Activated naive CD4-positive, alpha-beta T cell treated with anti-CD3 and anti-CD28 coated beads, Interleukin-2, amount 10 ng/mL, durations not matched to agents 7 days and 5 days (primary cell): ENCODE measurements around the gene AMIGO3.
"Not testable (repeated sequence)": the region's sequence is repeated elsewhere in the genome, so short reads cannot be mapped to it uniquely, and the experiment has no call there.

Source experiments
- CTCF ChIA-PET: fragments of 350-600 bp; sonication (Branson Sonifier 250); formaldehyde crosslinking; loops from one replicate; lab custom pipeline; 2021; ENCODE audit warnings: antibody characterized with exemption; lab: Charles Lee
- DNase-seq: peaks from one replicate; pipeline ENCODE4 v3.0.0-alpha.2; 2020
- H3K27ac Mint-ChIP-seq: one replicate; pipeline ENCODE4 v1.8.0; 2021; ENCODE audit warnings: mild to moderate bottlenecking, moderate library complexity, mixed read lengths
- H3K27me3 Mint-ChIP-seq: one replicate; pipeline ENCODE4 v1.8.0; 2021; ENCODE audit warnings: mild to moderate bottlenecking, mixed read lengths
- H3K36me3 Mint-ChIP-seq: one replicate; pipeline ENCODE4 v1.8.0; 2021; ENCODE audit warnings: mixed read lengths
- H3K4me1 Mint-ChIP-seq: one replicate; pipeline ENCODE4 v1.8.0; 2021; ENCODE audit warnings: mixed read lengths
- H3K4me3 Mint-ChIP-seq: one replicate; pipeline ENCODE4 v1.8.0; 2021; ENCODE audit warnings: mild to moderate bottlenecking, moderate library complexity, mixed read lengths
- H3K9me3 Mint-ChIP-seq: one replicate; pipeline ENCODE4 v1.8.0; 2021; ENCODE audit warnings: mixed read lengths

AMIGO3 gene

GRCh38 chr3:49719214-49719884 is at the start of gene AMIGO3:
Gene AMIGO3 (minus strand): TSS chr3:49719684. CDS start chr3:49719465, 219 bp downstream.
- no peaks in the 10 kb centered on the region for H3K9me3 Mint-ChIP-seq
- H3K4me3 Mint-ChIP-seq = peak within 1 kb of the TSS; percentile 72
- CTCF ChIA-PET = interaction anchor here (0.6 to 2.5 kb wide), 9 partner anchors 8 to 186 kb away, joined by 3 to 9 read pairs (median 4); partner anchors contain the start of gene INKA1
- peaks cover 44% of the 10 kb centered on the region for H3K4me1 Mint-ChIP-seq
- peaks cover 11% of the 10 kb centered on the region for H3K27me3 Mint-ChIP-seq
- peak within 1 kb of the TSS; percentile 84 for H3K27ac Mint-ChIP-seq
- peak; percentile 96 for DNase-seq
- peaks cover 21% of the 10 kb centered on the region for H3K36me3 Mint-ChIP-seq

GRCh38 chr3:49763981-49764380 is 44.5 kb upstream of the AMIGO3 start:
- no peak overlapping the region for H3K27ac Mint-ChIP-seq
- no peaks in the 10 kb centered on the region for H3K9me3 Mint-ChIP-seq
- H3K27me3 Mint-ChIP-seq = no peaks in the 10 kb centered on the region
- no peaks in the 10 kb centered on the region for H3K4me1 Mint-ChIP-seq
- no peak overlapping the region for H3K4me3 Mint-ChIP-seq
- no peak for DNase-seq
- H3K36me3 Mint-ChIP-seq = peaks cover 9% of the 10 kb centered on the region
- CTCF ChIA-PET = no interaction called here

GRCh38 chr3:49761661-49762060 is 42.2 kb upstream of the AMIGO3 start:
- Mint-ChIP-seq H3K36me3 (peaks cover 6% of the 10 kb centered on the region), H3K27ac (no peak overlapping the region), H3K4me3 (no peak overlapping the region), H3K27me3 (no peaks in the 10 kb centered on the region), H3K9me3 (no peaks in the 10 kb centered on the region), H3K4me1 (no peaks in the 10 kb centered on the region)
- DNase-seq = no peak
- CTCF ChIA-PET = no interaction called here

- CTCF ChIA-PET = no interaction called here
- Mint-ChIP-seq H3K36me3 (peaks cover 7% of the 10 kb centered on the region), H3K27me3 (no peaks in the 10 kb centered on the region), H3K4me3 (no peak overlapping the region), H3K27ac (no peak overlapping the region), H3K9me3 (no peaks in the 10 kb centered on the region), H3K4me1 (no peaks in the 10 kb centered on the region)
- DNase-seq = no peak
Observed at GRCh38 chr3:49759226-49759625, 39.7 kb upstream of the AMIGO3 start.

- no peaks in the 10 kb centered on the region for H3K9me3 Mint-ChIP-seq
- no peak overlapping the region for H3K27ac Mint-ChIP-seq
- CTCF ChIA-PET = no interaction called here
- no peak for DNase-seq
- H3K4me1 Mint-ChIP-seq = no peaks in the 10 kb centered on the region
- no peaks in the 10 kb centered on the region for H3K27me3 Mint-ChIP-seq
- H3K4me3 Mint-ChIP-seq = no peak overlapping the region
- H3K36me3 Mint-ChIP-seq = peaks cover 9% of the 10 kb centered on the region
Observed at GRCh38 chr3:49757197-49757596, 37.7 kb upstream of the AMIGO3 start.

GRCh38 chr3:49756036-49756435 is 36.6 kb upstream of the AMIGO3 start:
- H3K9me3 Mint-ChIP-seq = no peaks in the 10 kb centered on the region
- H3K4me3 Mint-ChIP-seq = no peak overlapping the region
- peaks cover 9% of the 10 kb centered on the region for H3K36me3 Mint-ChIP-seq
- no peaks in the 10 kb centered on the region for H3K4me1 Mint-ChIP-seq
- no peak for DNase-seq
- no peak overlapping the region for H3K27ac Mint-ChIP-seq
- CTCF ChIA-PET = no interaction called here
- no peaks in the 10 kb centered on the region for H3K27me3 Mint-ChIP-seq

GRCh38 chr3:49754536-49754935 is 35.1 kb upstream of the AMIGO3 start:
- no peak for DNase-seq
- CTCF ChIA-PET = no interaction called here
- H3K4me3 Mint-ChIP-seq = no peak overlapping the region
- peaks cover 9% of the 10 kb centered on the region for H3K36me3 Mint-ChIP-seq
- no peaks in the 10 kb centered on the region for H3K4me1 Mint-ChIP-seq
- no peaks in the 10 kb centered on the region for H3K27me3 Mint-ChIP-seq
- H3K9me3 Mint-ChIP-seq = no peaks in the 10 kb centered on the region
- no peak overlapping the region for H3K27ac Mint-ChIP-seq

- Mint-ChIP-seq H3K9me3 (no peaks in the 10 kb centered on the region), H3K36me3 (peaks cover 21% of the 10 kb centered on the region), H3K4me1 (no peaks in the 10 kb centered on the region), H3K27me3 (no peaks in the 10 kb centered on the region), H3K4me3 (no peak overlapping the region), H3K27ac (no peak overlapping the region)
- CTCF ChIA-PET = interaction anchor here (0.7 kb wide), 1 partner anchor 594 kb away, joined by 3 read pairs; no protein-coding TSS in a partner anchor
- DNase-seq = no peak
Observed at GRCh38 chr3:49751501-49751900, 32.0 kb upstream of the AMIGO3 start.

- H3K4me1 Mint-ChIP-seq = no peaks in the 10 kb centered on the region
- no peak for DNase-seq
- peaks cover 17% of the 10 kb centered on the region for H3K36me3 Mint-ChIP-seq
- CTCF ChIA-PET = no interaction called here
- no peak overlapping the region for H3K4me3 Mint-ChIP-seq
- H3K9me3 Mint-ChIP-seq = no peaks in the 10 kb centered on the region
- H3K27ac Mint-ChIP-seq = no peak overlapping the region
- no peaks in the 10 kb centered on the region for H3K27me3 Mint-ChIP-seq
Observed at GRCh38 chr3:49750056-49750455, 30.6 kb upstream of the AMIGO3 start.

GRCh38 chr3:49748874-49749273 is 29.4 kb upstream of the AMIGO3 start:
- DNase-seq, CTCF ChIA-PET, H3K27ac Mint-ChIP-seq, H3K4me1 Mint-ChIP-seq, H3K4me3 Mint-ChIP-seq, H3K27me3 Mint-ChIP-seq, H3K9me3 Mint-ChIP-seq: not testable (repeated sequence)
- H3K36me3 Mint-ChIP-seq = peaks cover 19% of the 10 kb centered on the region

GRCh38 chr3:49747792-49748480 is 28.5 kb upstream of the AMIGO3 start:
- Mint-ChIP-seq H3K27ac (no peak overlapping the region), H3K36me3 (peaks cover 15% of the 10 kb centered on the region), H3K4me3 (no peak overlapping the region), H3K9me3 (no peaks in the 10 kb centered on the region), H3K4me1 (no peaks in the 10 kb centered on the region), H3K27me3 (no peaks in the 10 kb centered on the region)
- CTCF ChIA-PET = no interaction called here
- DNase-seq = no peak

- DNase-seq = no peak
- no peaks in the 10 kb centered on the region for H3K27me3 Mint-ChIP-seq
- H3K36me3 Mint-ChIP-seq = peaks cover 17% of the 10 kb centered on the region
- H3K4me3 Mint-ChIP-seq = no peak overlapping the region
- H3K27ac Mint-ChIP-seq = no peak overlapping the region
- no peaks in the 10 kb centered on the region for H3K4me1 Mint-ChIP-seq
- H3K9me3 Mint-ChIP-seq = no peaks in the 10 kb centered on the region
- CTCF ChIA-PET = no interaction called here
Observed at GRCh38 chr3:49745986-49746385, 26.5 kb upstream of the AMIGO3 start.

GRCh38 chr3:49740427-49740826 is 20.9 kb upstream of the AMIGO3 start:
- H3K36me3 Mint-ChIP-seq = peaks cover 30% of the 10 kb centered on the region
- H3K4me3 Mint-ChIP-seq = no peak overlapping the region
- CTCF ChIA-PET = no interaction called here
- no peaks in the 10 kb centered on the region for H3K27me3 Mint-ChIP-seq
- H3K4me1 Mint-ChIP-seq = peaks cover 6% of the 10 kb centered on the region
- DNase-seq = no peak
- no peaks in the 10 kb centered on the region for H3K9me3 Mint-ChIP-seq
- no peak overlapping the region for H3K27ac Mint-ChIP-seq

GRCh38 chr3:49738067-49738713 is 18.7 kb upstream of the AMIGO3 start:
- CTCF ChIA-PET = no interaction called here
- no peak overlapping the region for H3K4me3 Mint-ChIP-seq
- H3K36me3 Mint-ChIP-seq = peaks cover 33% of the 10 kb centered on the region
- H3K9me3 Mint-ChIP-seq = no peaks in the 10 kb centered on the region
- H3K4me1 Mint-ChIP-seq = peaks cover 6% of the 10 kb centered on the region
- no peak for DNase-seq
- H3K27ac Mint-ChIP-seq = no peak overlapping the region
- no peaks in the 10 kb centered on the region for H3K27me3 Mint-ChIP-seq
